HepG2 (cell line): Measurements from ENCODE around the gene MED20. TPM values are rescaled to one million over a fixed set of nuclear protein-coding genes. Genes with fewer than 3 reads are reported as not detected.
A peak's percentile ranks its signal among the peaks of the same experiment; 100 is the strongest.

Source experiments
- ATAC-seq: fragments of 200-7000 bp; cut with Tn5 transposase; 3 replicates; pipeline ENCODE4 v1.9.1; 2020; ENCODE audit warnings: mild to moderate bottlenecking, moderate library complexity
- BruUV-seq: library from RNA; stranded (reverse); fragments of 400-500 nt; replicated peaks from 2 replicates; lab custom pipeline; 2021; lab: Mats Ljungman, UMichigan
- CTCF ChIA-PET: fragments of 300-600 bp; formaldehyde crosslinking; extraction: SDS; loops from one replicate; lab custom pipeline; 2021; ENCODE audit warnings: low total read pairs, inconsistent platforms, low intra/inter-chr PET ratio; lab: Yijun Ruan, JAX
- POLR2A ChIA-PET: fragments of 350-600 bp; sonication (Branson Sonifier 250); formaldehyde crosslinking; loops from one replicate; lab custom pipeline; 2020; ENCODE audit warnings: antibody characterized with exemption, inconsistent platforms; lab: Yijun Ruan, JAX
- DNase-seq: peaks from one replicate; pipeline ENCODE4 v3.0.0-alpha.2; 2015; ENCODE audit warnings: low spot score
- FAIRE-seq: peaks from 3 replicates; lab custom pipeline; 2011; peaks lifted over from hg19 to GRCh38; lab: Jason Lieb, UNC
- H2AFZ ChIP-seq: one replicate; pipeline ENCODE4 v1.6.1; 2011; ENCODE audit warnings: low read length, inconsistent platforms
- H3K27ac ChIP-seq: fragments of 300-600 bp; 3 replicates; pipeline ENCODE4 v1.8.0; 2011; ENCODE audit warnings: mixed run types, mild to moderate bottlenecking, mixed read lengths, low read length, inconsistent platforms; ENCODE audit not compliant: insufficient read depth; ENCODE audit errors: extremely low read length
- H3K27me3 ChIP-seq, 2 experiments: fragments of 200-600 bp in 1 of 2; 2 replicates in 1 of 2; 3 replicates in 1 of 2; pipeline versions ENCODE4 v1.6.0 to v1.8.0; 2011; ENCODE audit warnings: low read length in 2 of 2, mild to moderate bottlenecking in 2 of 2, moderate library complexity in 2 of 2, inconsistent platforms in 1 of 2; ENCODE audit not compliant: insufficient read depth in 2 of 2, control insufficient read depth in 1 of 2
- H3K36me3 ChIP-seq, 2 experiments: fragments of 200-600 bp in 1 of 2; replicated peaks in 1 of 2; 2 replicates in 1 of 2; 3 replicates in 1 of 2; pipeline versions ENCODE4 v1.5.1 to v1.8.0; 2011; ENCODE audit warnings: low read length in 2 of 2, inconsistent platforms in 1 of 2; ENCODE audit not compliant: insufficient read depth in 2 of 2, control insufficient read depth in 1 of 2
- H3K4me1 ChIP-seq: 2 replicates; pipeline ENCODE4 v1.5.1; 2012; ENCODE audit warnings: low read length, inconsistent platforms; ENCODE audit not compliant: insufficient read depth
- H3K4me2 ChIP-seq: 2 replicates; pipeline ENCODE4 v1.6.0; 2011; ENCODE audit warnings: low read depth, low read length, inconsistent platforms
- H3K4me3 ChIP-seq, 3 experiments: fragments of 200-600 bp in 1 of 3; sonication (generic), shearing (Covaris generic) in 1 of 3; replicated peaks in 1 of 3; 2 replicates each; pipeline ENCODE4 v1.5.1; 2011 to 2016; ENCODE audit warnings: low read length in 3 of 3, inconsistent platforms in 2 of 3, low read depth in 2 of 3, mild to moderate bottlenecking in 2 of 3, control low read depth in 1 of 3, mixed read lengths in 1 of 3; ENCODE audit not compliant: insufficient read depth in 1 of 3
- H3K79me2 ChIP-seq: one replicate; pipeline ENCODE4 v1.6.1; 2011; ENCODE audit warnings: low read length, inconsistent platforms; ENCODE audit not compliant: insufficient read depth
- H3K9ac ChIP-seq: 2 replicates; pipeline ENCODE4 v1.6.0; 2011; ENCODE audit warnings: mild to moderate bottlenecking, low read depth, low read length, inconsistent platforms; ENCODE audit not compliant: insufficient read depth
- H3K9me3 ChIP-seq: 2 replicates; pipeline ENCODE4 v1.5.1; 2012; ENCODE audit warnings: mild to moderate bottlenecking, low read length
- H4K20me1 ChIP-seq: 2 replicates; pipeline ENCODE4 v1.6.0; 2011; ENCODE audit warnings: inconsistent platforms, mild to moderate bottlenecking, low read length, moderate library complexity; ENCODE audit not compliant: insufficient read depth
- ARNT2 ChIP-seq: sonication (generic); formaldehyde crosslinking; IDR thresholded peaks from 2 replicates; pipeline ENCODE4 v1.8.0; 2022; ENCODE audit warnings: mild to moderate bottlenecking, low read depth, missing genetic modification reagents, moderate library complexity
- HNRNPL ChIP-seq: fragments of 200-400 bp; formaldehyde crosslinking; IDR thresholded peaks from 2 replicates; pipeline ENCODE4 v1.6.1; 2017; ENCODE audit warnings: mild to moderate bottlenecking, low read depth, low read length
- IKZF4 ChIP-seq: sonication (generic); formaldehyde crosslinking; IDR thresholded peaks from 2 replicates; pipeline ENCODE4 v1.5.1; 2020; ENCODE audit warnings: borderline replicate concordance, mild to moderate bottlenecking, low read depth, missing genetic modification reagents; ENCODE audit errors: not compliant biosample characterization
- KLF16 ChIP-seq, 2 experiments: sonication (generic) in 1 of 2; formaldehyde crosslinking in 1 of 2; IDR thresholded peaks; 2 replicates each; pipeline versions ENCODE4 v1.6.1 to v1.8.0; 2016 to 2023; ENCODE audit warnings: missing genetic modification reagents in 2 of 2, missing compliant biosample characterization in 1 of 2
- MED13 ChIP-seq: sonication (generic); formaldehyde crosslinking; IDR thresholded peaks from 2 replicates; pipeline ENCODE4 v1.5.0; 2020; ENCODE audit warnings: missing genetic modification reagents
- PAF1 ChIP-seq: IDR thresholded peaks from 2 replicates; pipeline ENCODE4 v1.6.1; 2016; ENCODE audit warnings: missing genetic modification reagents, missing compliant biosample characterization
- RBM39 ChIP-seq: fragments of 200-400 bp; formaldehyde crosslinking; IDR thresholded peaks from one replicate; pipeline ENCODE4 v1.6.1; 2018; ENCODE audit warnings: antibody characterized with exemption, mild to moderate bottlenecking, low read depth, low read length; ENCODE audit not compliant: poor library complexity, severe bottlenecking
- RXRA ChIP-seq: sonication (generic); formaldehyde crosslinking; IDR thresholded peaks from 2 replicates; pipeline ENCODE4 v1.5.1; 2020; ENCODE audit warnings: missing genetic modification reagents
- SALL2 ChIP-seq: sonication (generic); formaldehyde crosslinking; IDR thresholded peaks from 2 replicates; pipeline ENCODE4 v1.8.1; 2023; ENCODE audit warnings: mild to moderate bottlenecking, missing genetic modification reagents, inconsistent platforms
- SOX13 ChIP-seq, 3 experiments: fragments of 450-650 bp in 1 of 3; sonication (generic) in 1 of 3; formaldehyde crosslinking in 1 of 3; IDR thresholded peaks in 2 of 3; conservative IDR thresholded peaks in 1 of 3; 2 replicates each; pipeline versions ENCODE4 v1.5.0 to v1.6.1; 2016 to 2020; ENCODE audit warnings: antibody characterized with exemption in 1 of 3, mild to moderate bottlenecking in 1 of 3, missing compliant biosample characterization in 1 of 3, missing genetic modification reagents in 1 of 3, moderate library complexity in 1 of 3
- ZBTB38 ChIP-seq: sonication (generic); formaldehyde crosslinking; IDR thresholded peaks from 2 replicates; pipeline ENCODE4 v1.5.1; 2020; ENCODE audit warnings: mild to moderate bottlenecking, missing genetic modification reagents
- ZFP1 ChIP-seq: IDR thresholded peaks from 2 replicates; pipeline ENCODE4 v1.6.1; 2016
- ZNF12 ChIP-seq: sonication (generic); formaldehyde crosslinking; IDR thresholded peaks from 2 replicates; pipeline ENCODE4 v1.5.0; 2020; ENCODE audit warnings: missing genetic modification reagents
- ZNF260 ChIP-seq: sonication (generic); formaldehyde crosslinking; IDR thresholded peaks from 2 replicates; pipeline ENCODE4 v1.4.0; 2020; ENCODE audit warnings: missing genetic modification reagents, low read depth, mild to moderate bottlenecking, borderline replicate concordance
- ZNF556 ChIP-seq: sonication (generic); formaldehyde crosslinking; IDR thresholded peaks from 2 replicates; pipeline ENCODE4 v1.4.0; 2020; ENCODE audit warnings: mild to moderate bottlenecking, missing genetic modification reagents, borderline replicate concordance
- ZNF614 ChIP-seq: IDR thresholded peaks from 2 replicates; pipeline ENCODE4 v1.6.1; 2018; ENCODE audit warnings: missing biosample characterization, missing genetic modification reagents, inconsistent platforms, borderline replicate concordance
- WGBS: methylation state at CpG from one replicate; pipeline ENCODE4 v1.1.6; 2017; ENCODE audit warnings: low lambda C conversion rate; 5-methylcytosine and 5-hydroxymethylcytosine counted together
- in situ Hi-C: cut with HindIII; loops from 2 replicates; pipeline ENCODE4 v1.10.0; 2017; ENCODE audit warnings: low pct_unique_long_range_greater_than_20kb; ENCODE audit not compliant: extremely low pct_ligation_motif_present
- intact Hi-C: fragments of 100-400 bp; cut with micrococcal nuclease; formaldehyde crosslinking; loops from one replicate; pipeline ENCODE4 v1.10.0; 2022; ENCODE audit not compliant: unreplicated experiment
- polyA plus RNA-seq, 8 experiments: library from polyadenylated mRNA; depleted of rRNA in 3 of 8; stranded (reverse) in 7 of 8; unstranded in 1 of 8; fragments of >200 nt; fragmentation: Illumina TruSeq in 4 of 8; extraction: Trizol in 4 of 8; gene quantifications; 2 replicates each; pipeline versions ENCODE4 v1.2.1 to v1.2.3, GENCODE V29; 2011 to 2016; ENCODE audit warnings: low read depth in 4 of 8, missing spikeins in 1 of 8, mixed read lengths in 1 of 8; ENCODE audit not compliant: insufficient read depth in 1 of 8
- total RNA-seq, 5 experiments: library from RNA; depleted of rRNA; stranded (reverse); fragments of >200 nt; fragmentation: Illumina TruSeq; extraction: Trizol; gene quantifications; 2 replicates each; pipeline ENCODE4 v1.2.3, GENCODE V29; 2016; ENCODE audit warnings: low read depth in 1 of 5
- TF ChIP-seq, protein P1 (sequence below): sonication (generic); formaldehyde crosslinking; IDR thresholded peaks from 2 replicates; pipeline ENCODE4 v1.4.0; 2020; ENCODE audit warnings: missing genetic modification reagents

The MED20 gene
- total and polyA plus RNA-seq, 2 of the 13 experiments (the other 11 are each of a cell fraction or from before 2014, with no cell fraction given) = 28.1 to 41.1 TPM

- peak overlapping the region; percentile 3 for H3K27ac ChIP-seq
- intact Hi-C loops = loop anchor here (1.0 to 5.0 kb wide), 4 partner anchors 15 to 154 kb away; partner anchors contain the start of genes BYSL, MED20 and PRICKLE4
- peaks cover 7% of the 10 kb centered on the region; the same call in 1 of the 2 replicates for H4K20me1 ChIP-seq
- POLR2A ChIA-PET = interaction anchor here (0.9 to 7.4 kb wide), 6 partner anchors 11 to 149 kb away, joined by 3 to 45 read pairs (median 4); partner anchors contain the start of genes BYSL, MED20, TAF8 and TOMM6
- in situ Hi-C loops = loop anchor here (5.0 kb wide), 1 partner anchor 106 kb away; no protein-coding TSS in a partner anchor
- DNase-seq (peak; percentile 87), ATAC-seq (peak; percentile 80), FAIRE-seq (peak; percentile 90)
- H3K27me3 ChIP-seq = no peaks in the 10 kb centered on the region
- no peak overlapping the region for H3K4me3 ChIP-seq
- no peaks in the 10 kb centered on the region for H3K9me3 ChIP-seq
- 54% methylated on average over 10 of the region's 10 CpGs for WGBS
- BruUV-seq = no TSS peak
- no peaks in the 10 kb centered on the region for H3K79me2 ChIP-seq
- CTCF ChIA-PET = interaction anchor here (1.1 to 1.6 kb wide), 4 partner anchors 14 to 135 kb away, joined by 3 to 13 read pairs (median 6); no protein-coding TSS in a partner anchor
- peaks cover 22 to 35% of the 10 kb centered on the region in 2 experiments for H3K36me3 ChIP-seq
- H3K9ac ChIP-seq = no peak overlapping the region
- H3K4me1 ChIP-seq = peaks cover 30% of the 10 kb centered on the region
- H3K4me2 ChIP-seq = no peak overlapping the region
- H2AFZ ChIP-seq = no peak overlapping the region
- TF ChIP-seq RBM39 (no peak), ZNF12 (CRISPR knock-in tag) (no peak), PAF1 (CRISPR knock-in tag) (no peak), ZNF260 (CRISPR knock-in tag) (no peak), ZNF556 (no peak), HNRNPL (0 out of 2 replicates have a peak, but pooled peaks have one; percentile 40), MED13 (CRISPR knock-in tag) (no peak), ARNT2 (CRISPR knock-in tag) (no peak), SOX13 (IDR thresholded peaks at IDR 0.05) (no peak), SOX13 (CRISPR knock-in tag; conservative IDR thresholded peaks at IDR 0.05 in 1 of 2, IDR thresholded peaks at IDR 0.05 in 1 of 2) (no peak), SALL2 (CRISPR knock-in tag) (0 out of 2 replicates have a peak, but pooled peaks have one; percentile 42), ZFP1 (CRISPR knock-in tag) (no peak), ZNF614 (CRISPR knock-in tag) (0 out of 2 replicates have a peak, but pooled peaks have one; percentile 51), ZBTB38 (no peak), IKZF4 (no peak), KLF16 (CRISPR knock-in tag; IDR thresholded peaks at IDR 0.05) (peak in 1 of 2 experiments; percentile 58; a peak in 2 of 4 replicates), RXRA (CRISPR knock-in tag) (0 out of 2 replicates have a peak, but pooled peaks have one; percentile 34)
- TF ChIP-seq, protein P1, sequence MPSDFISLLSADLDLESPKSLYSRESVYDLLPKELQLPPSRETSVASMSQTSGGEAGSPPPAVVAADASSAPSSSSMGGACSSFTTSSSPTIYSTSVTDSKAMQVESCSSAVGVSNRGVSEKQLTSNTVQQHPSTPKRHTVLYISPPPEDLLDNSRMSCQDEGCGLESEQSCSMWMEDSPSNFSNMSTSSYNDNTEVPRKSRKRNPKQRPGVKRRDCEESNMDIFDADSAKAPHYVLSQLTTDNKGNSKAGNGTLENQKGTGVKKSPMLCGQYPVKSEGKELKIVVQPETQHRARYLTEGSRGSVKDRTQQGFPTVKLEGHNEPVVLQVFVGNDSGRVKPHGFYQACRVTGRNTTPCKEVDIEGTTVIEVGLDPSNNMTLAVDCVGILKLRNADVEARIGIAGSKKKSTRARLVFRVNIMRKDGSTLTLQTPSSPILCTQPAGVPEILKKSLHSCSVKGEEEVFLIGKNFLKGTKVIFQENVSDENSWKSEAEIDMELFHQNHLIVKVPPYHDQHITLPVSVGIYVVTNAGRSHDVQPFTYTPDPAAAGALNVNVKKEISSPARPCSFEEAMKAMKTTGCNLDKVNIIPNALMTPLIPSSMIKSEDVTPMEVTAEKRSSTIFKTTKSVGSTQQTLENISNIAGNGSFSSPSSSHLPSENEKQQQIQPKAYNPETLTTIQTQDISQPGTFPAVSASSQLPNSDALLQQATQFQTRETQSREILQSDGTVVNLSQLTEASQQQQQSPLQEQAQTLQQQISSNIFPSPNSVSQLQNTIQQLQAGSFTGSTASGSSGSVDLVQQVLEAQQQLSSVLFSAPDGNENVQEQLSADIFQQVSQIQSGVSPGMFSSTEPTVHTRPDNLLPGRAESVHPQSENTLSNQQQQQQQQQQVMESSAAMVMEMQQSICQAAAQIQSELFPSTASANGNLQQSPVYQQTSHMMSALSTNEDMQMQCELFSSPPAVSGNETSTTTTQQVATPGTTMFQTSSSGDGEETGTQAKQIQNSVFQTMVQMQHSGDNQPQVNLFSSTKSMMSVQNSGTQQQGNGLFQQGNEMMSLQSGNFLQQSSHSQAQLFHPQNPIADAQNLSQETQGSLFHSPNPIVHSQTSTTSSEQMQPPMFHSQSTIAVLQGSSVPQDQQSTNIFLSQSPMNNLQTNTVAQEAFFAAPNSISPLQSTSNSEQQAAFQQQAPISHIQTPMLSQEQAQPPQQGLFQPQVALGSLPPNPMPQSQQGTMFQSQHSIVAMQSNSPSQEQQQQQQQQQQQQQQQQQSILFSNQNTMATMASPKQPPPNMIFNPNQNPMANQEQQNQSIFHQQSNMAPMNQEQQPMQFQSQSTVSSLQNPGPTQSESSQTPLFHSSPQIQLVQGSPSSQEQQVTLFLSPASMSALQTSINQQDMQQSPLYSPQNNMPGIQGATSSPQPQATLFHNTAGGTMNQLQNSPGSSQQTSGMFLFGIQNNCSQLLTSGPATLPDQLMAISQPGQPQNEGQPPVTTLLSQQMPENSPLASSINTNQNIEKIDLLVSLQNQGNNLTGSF (CRISPR knock-in tag) = no peak
Measured at GRCh38 chr6:41936073-41936837, 15.3 kb upstream of the MED20 start.
